ENCODE results near the gene RNASE11.
"Not testable (repeated sequence)": the region's sequence is repeated elsewhere in the genome, so short reads cannot be mapped to it uniquely, and the experiment has no call there.

Gene RNASE11

GRCh38 chr14:20587489-20588154 lies at the start of gene RNASE11:
Gene RNASE11, minus strand, starts transcription at chr14:20588001.
- DNase-seq: no peak

GRCh38 chr14:20632831-20633691 lies 45.3 kb upstream of the RNASE11 start:
- DNase-seq: no peak

GRCh38 chr14:20632448-20632830 lies 44.6 kb upstream of the RNASE11 start:
- no peak for DNase-seq

- DNase-seq: no peak
Observed at GRCh38 chr14:20631880-20632389, 44.1 kb upstream of the RNASE11 start.

GRCh38 chr14:20631023-20631879 lies 43.5 kb upstream of the RNASE11 start:
- DNase-seq: no peak

GRCh38 chr14:20630340-20631022 lies 42.7 kb upstream of the RNASE11 start:
- no peak for DNase-seq

- DNase-seq: no peak
Observed at GRCh38 chr14:20628063-20628854, 40.5 kb upstream of the RNASE11 start.

- DNase-seq: no peak
Observed at GRCh38 chr14:20627346-20628027, 39.7 kb upstream of the RNASE11 start.

GRCh38 chr14:20626274-20626673 lies 38.5 kb upstream of the RNASE11 start:
- DNase-seq: no peak

- no peak for DNase-seq
Observed at GRCh38 chr14:20624495-20625070, 36.8 kb upstream of the RNASE11 start.

GRCh38 chr14:20623798-20624197 lies 36.0 kb upstream of the RNASE11 start:
- DNase-seq: no peak

- no peak for DNase-seq
Observed at GRCh38 chr14:20622816-20623291, 35.1 kb upstream of the RNASE11 start.

- no peak for DNase-seq
Observed at GRCh38 chr14:20620798-20621478, 33.1 kb upstream of the RNASE11 start.

- not testable (repeated sequence) for DNase-seq
Observed at GRCh38 chr14:20619688-20620087, 31.9 kb upstream of the RNASE11 start.

GRCh38 chr14:20618271-20618749 lies 30.5 kb upstream of the RNASE11 start:
- DNase-seq: no peak

GRCh38 chr14:20617138-20618003 lies 29.6 kb upstream of the RNASE11 start:
- no peak for DNase-seq

GRCh38 chr14:20615996-20616395 lies 28.2 kb upstream of the RNASE11 start:
- no peak for DNase-seq

- DNase-seq: no peak
Observed at GRCh38 chr14:20614038-20614840, 26.4 kb upstream of the RNASE11 start.
